ENCODE measurements around the gene EEPD1. TPM values are rescaled to one million over a fixed set of nuclear protein-coding genes. Genes with fewer than 3 reads are reported as not detected.

EEPD1 gene
- total and polyA plus RNA-seq, 10 donors, result 7.7 to 23.4 (median 14.6) TPM

DNA sequence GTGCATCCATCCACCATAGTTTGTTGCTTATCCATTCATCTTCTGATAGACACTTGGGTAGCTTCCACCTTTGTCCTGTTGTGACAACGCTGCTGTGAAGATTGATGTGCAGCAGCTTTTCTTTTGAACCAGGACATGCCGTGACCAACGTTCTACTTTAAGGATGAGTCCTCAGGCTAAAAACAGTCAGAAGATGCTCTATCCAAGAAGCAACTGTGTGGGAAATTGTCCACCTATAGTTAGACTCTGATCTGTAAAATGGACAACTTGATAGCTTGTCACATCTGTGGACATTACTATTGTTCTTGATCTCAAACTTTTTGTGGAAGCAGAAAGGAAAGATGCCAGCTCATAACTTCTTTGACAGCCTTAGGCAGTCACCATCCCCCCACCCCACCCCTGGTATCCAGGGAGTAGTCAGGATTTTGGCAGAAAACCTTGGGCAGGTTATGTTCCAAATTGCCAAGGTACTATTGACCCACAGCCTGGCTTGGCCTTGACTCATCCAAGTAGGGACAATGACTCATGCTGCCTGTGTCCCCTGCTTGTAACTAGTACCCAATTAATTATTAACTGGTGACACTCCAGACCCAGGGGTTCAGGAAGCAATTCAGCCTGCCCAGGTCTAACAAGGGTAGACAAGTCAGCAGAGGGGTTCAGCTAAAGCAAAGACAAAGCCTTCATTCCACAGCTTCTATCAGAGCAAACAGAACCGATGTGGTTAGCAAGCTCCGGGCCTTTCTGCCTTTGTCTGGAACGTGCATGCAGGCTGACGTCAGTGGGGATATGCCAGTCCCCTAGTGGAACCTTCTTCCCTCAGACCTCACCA, 137.0 kb downstream of the EEPD1 start:
- peak overlapping the region in 1 of 8 donors; percentile 2 for H3K27ac ChIP-seq
- H3K36me3 ChIP-seq, result peaks cover 0 to 15% (median 0%) of the 10 kb centered on the region in 6 donors
- intact Hi-C loops (cut with DNase I; ENCODE audit: low total_unique reads), result loop anchor here (2.0 to 10.0 kb wide), 2 partner anchors 135 to 305 kb away; partner anchors contain the start of gene EEPD1
- no peak overlapping the region for H3K4me3 ChIP-seq
- peaks cover 0 to 3% (median 0%) of the 10 kb centered on the region in 7 donors for H3K27me3 ChIP-seq (replicated peaks in 1 of 7)
- no peaks in the 10 kb centered on the region for H3K9me3 ChIP-seq
- 87 to 96% (median 91%) methylated on average over 4 to 7 of the region's 7 CpGs for WGBS, 5 donors
- DNase-seq, result no peak
- TF ChIP-seq, protein P1, sequence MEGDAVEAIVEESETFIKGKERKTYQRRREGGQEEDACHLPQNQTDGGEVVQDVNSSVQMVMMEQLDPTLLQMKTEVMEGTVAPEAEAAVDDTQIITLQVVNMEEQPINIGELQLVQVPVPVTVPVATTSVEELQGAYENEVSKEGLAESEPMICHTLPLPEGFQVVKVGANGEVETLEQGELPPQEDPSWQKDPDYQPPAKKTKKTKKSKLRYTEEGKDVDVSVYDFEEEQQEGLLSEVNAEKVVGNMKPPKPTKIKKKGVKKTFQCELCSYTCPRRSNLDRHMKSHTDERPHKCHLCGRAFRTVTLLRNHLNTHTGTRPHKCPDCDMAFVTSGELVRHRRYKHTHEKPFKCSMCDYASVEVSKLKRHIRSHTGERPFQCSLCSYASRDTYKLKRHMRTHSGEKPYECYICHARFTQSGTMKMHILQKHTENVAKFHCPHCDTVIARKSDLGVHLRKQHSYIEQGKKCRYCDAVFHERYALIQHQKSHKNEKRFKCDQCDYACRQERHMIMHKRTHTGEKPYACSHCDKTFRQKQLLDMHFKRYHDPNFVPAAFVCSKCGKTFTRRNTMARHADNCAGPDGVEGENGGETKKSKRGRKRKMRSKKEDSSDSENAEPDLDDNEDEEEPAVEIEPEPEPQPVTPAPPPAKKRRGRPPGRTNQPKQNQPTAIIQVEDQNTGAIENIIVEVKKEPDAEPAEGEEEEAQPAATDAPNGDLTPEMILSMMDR (IDR thresholded peaks at IDR 0.05 in 8 of 11, conservative IDR thresholded peaks at IDR 0.05 in 3 of 11), result no peak
- TF ChIP-seq POLR2A (IDR thresholded peaks at IDR 0.05), result no peak
- H3K4me1 ChIP-seq, result peaks cover 23 to 68% (median 51%) of the 10 kb centered on the region in 6 donors

DNA sequence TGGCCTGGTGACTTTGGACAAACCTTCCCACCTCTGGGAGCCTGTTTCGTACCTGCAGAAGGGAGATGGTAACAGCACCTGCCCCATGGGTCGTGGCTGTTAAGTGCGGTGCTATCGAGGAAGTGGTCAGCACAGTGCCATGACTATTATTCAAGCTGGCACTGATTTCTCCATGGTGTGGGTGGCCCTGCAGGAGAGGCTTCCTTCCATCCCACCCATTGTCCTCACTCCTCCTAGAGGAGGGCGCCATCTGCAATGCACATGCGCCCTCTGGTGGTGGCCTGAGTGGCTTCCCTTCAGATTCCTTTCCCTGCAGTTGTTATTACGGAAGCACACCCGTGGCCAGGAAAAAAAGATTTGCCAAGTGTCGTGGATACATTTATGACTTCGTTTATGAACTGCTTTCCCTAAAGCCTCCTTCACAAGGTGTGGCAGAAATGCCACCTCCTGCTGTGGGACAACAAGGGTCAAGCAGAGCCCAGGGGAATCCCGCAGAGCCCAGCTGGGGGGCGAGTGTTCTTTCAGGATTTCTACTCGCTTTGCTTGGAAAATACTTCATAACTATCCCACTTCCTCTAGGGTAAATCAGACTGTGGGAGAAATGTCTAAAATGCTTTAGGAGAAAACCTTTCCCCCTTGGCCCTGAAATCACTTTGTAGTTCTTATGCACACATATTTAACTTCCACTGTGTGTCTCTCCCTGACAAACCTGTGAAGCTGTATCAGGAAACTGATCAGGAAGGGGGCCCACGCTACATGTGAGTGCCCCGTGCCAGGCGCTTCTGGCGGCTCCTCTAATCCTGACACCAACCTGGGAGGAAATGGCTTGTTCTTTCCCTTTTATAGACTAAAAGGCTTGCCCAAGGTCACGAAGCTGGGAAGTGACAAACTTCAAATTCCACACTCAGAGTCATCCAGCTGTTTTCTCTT, 138.6 kb downstream of the EEPD1 start:
- 14 to 19% (median 18%) methylated on average over 18 of the region's 18 CpGs for WGBS, 5 donors
- peaks cover 0 to 3% (median 0%) of the 10 kb centered on the region in 7 donors for H3K27me3 ChIP-seq (replicated peaks in 1 of 7)

DNA sequence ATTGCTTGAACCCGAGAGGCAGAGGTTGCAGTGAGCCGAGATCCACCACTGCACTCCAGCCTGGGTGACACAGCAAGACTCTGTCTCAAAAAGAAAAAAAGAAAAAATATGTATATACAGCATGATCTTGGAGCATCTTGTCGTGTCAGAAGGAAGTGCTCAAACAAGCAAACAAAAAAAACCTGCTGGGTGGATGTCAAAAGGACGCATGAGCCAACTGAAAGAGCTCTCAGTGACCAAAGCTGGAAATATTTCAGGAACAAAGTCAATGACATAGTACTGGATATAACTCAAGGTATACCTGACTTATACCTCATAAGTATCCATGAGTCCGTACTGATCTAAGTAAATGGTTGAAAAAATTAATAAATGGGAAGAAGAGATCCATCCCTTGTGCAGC, 142.0 kb downstream of the EEPD1 start:
- Histone ChIP-seq H3K27ac (no peak overlapping the region), H3K4me1 (peaks cover 12 to 48% (median 32%) of the 10 kb centered on the region in 6 donors), H3K36me3 (peaks cover 0 to 40% (median 4%) of the 10 kb centered on the region in 6 donors), H3K27me3 (replicated peaks in 1 of 7) (peaks cover 0 to 3% (median 0%) of the 10 kb centered on the region in 7 donors), H3K4me3 (no peak overlapping the region), H3K9me3 (no peaks in the 10 kb centered on the region)
- intact Hi-C loops (cut with DNase I; ENCODE audit: low total_unique reads), result no loop called here
- WGBS, 5 donors, result 78 to 95% (median 86%) methylated on average over 5 of the region's 5 CpGs
- no peak for DNase-seq
- TF ChIP-seq POLR2AphosphoS5 (IDR thresholded peaks at IDR 0.05) (no peak), POLR2A (IDR thresholded peaks at IDR 0.05) (no peak)
- TF ChIP-seq, protein P1 (IDR thresholded peaks at IDR 0.05 in 8 of 11, conservative IDR thresholded peaks at IDR 0.05 in 3 of 11), result no peak

More for the DNA sequence above, 138.6 kb downstream of the EEPD1 start:
- Histone ChIP-seq H3K36me3 (peaks cover 0 to 15% (median 0%) of the 10 kb centered on the region in 6 donors), H3K4me3 (peak overlapping the region in 3 of 8 donors; percentile 4 to 54 (median 21)), H3K9me3 (no peaks in the 10 kb centered on the region), H3K27ac (peak overlapping the region; percentile 73 to 88 (median 82)), H3K4me1 (peaks cover 12 to 52% (median 35%) of the 10 kb centered on the region in 6 donors)
- peak; percentile 93 for DNase-seq
- TF ChIP-seq, protein P1 (IDR thresholded peaks at IDR 0.05 in 8 of 11, conservative IDR thresholded peaks at IDR 0.05 in 3 of 11), result peak; percentile 89 to 98 (median 96)
- TF ChIP-seq POLR2A (IDR thresholded peaks at IDR 0.05) (no peak), POLR2AphosphoS5 (IDR thresholded peaks at IDR 0.05) (peak in 1 of 3 donors; percentile 55)
- intact Hi-C loops (cut with DNase I; ENCODE audit: low total_unique reads), result loop anchor here (2.0 kb wide), 1 partner anchor 307 kb away; no protein-coding TSS in a partner anchor

Data from spleen (tissue), 11 donors.